WTC11 (cell line): ENCODE data around the gene KLHL29. TPM values are rescaled to one million over a fixed set of nuclear protein-coding genes. Genes with fewer than 3 reads are reported as not detected.

Experiments
- ATAC-seq: fragments of 200-7000 bp; cut with Tn5 transposase; 2 replicates; pipeline ENCODE4 v1.10.0; 2021; ENCODE audit warnings: mild to moderate bottlenecking, moderate library complexity
- CTCF ChIA-PET: fragments of 300-600 bp; sonication (Branson Sonifier 250); formaldehyde crosslinking; loops from one replicate; lab custom pipeline; 2021; ENCODE audit warnings: antibody characterized with exemption; lab: Charles Lee
- POLR2A ChIA-PET: fragments of 350-600 bp; sonication (Branson Sonifier 250); formaldehyde crosslinking; loops from one replicate; lab custom pipeline; 2021; ENCODE audit warnings: antibody characterized with exemption; lab: Charles Lee
- DNase-seq: peaks from one replicate; pipeline ENCODE4 v3.0.0; 2021; ENCODE audit warnings: low spot score
- H3K27ac Mint-ChIP-seq: 2 replicates; pipeline ENCODE4 v1.8.0; 2021; ENCODE audit warnings: mixed read lengths
- H3K27me3 Mint-ChIP-seq: 2 replicates; pipeline ENCODE4 v1.8.0; 2021; ENCODE audit warnings: low read depth, mild to moderate bottlenecking, moderate library complexity, mixed read lengths
- H3K36me3 Mint-ChIP-seq: 2 replicates; pipeline ENCODE4 v1.8.0; 2021; ENCODE audit warnings: mixed read lengths
- H3K4me1 Mint-ChIP-seq: 2 replicates; pipeline ENCODE4 v1.8.0; 2022; ENCODE audit warnings: mixed read lengths
- H3K4me3 Mint-ChIP-seq: 2 replicates; pipeline ENCODE4 v1.8.0; 2021; ENCODE audit warnings: mild to moderate bottlenecking, moderate library complexity, mixed read lengths
- H3K9me3 Mint-ChIP-seq: 2 replicates; pipeline ENCODE4 v1.8.0; 2021; ENCODE audit warnings: mixed read lengths
- CBFB ChIP-seq: sonication (generic); formaldehyde crosslinking; IDR thresholded peaks from 2 replicates; pipeline ENCODE4 v1.8.1; 2022; ENCODE audit warnings: mild to moderate bottlenecking, low read depth, missing genetic modification reagents
- EMX1 ChIP-seq: fragments of 250-450 bp; sonication (Bioruptor Pico); IDR thresholded peaks from 2 replicates; pipeline ENCODE4 v1.8.0; 2021; ENCODE audit warnings: mild to moderate bottlenecking
- ETV6 ChIP-seq: sonication (generic); formaldehyde crosslinking; IDR thresholded peaks from 2 replicates; pipeline ENCODE4 v1.8.1; 2022; ENCODE audit warnings: mild to moderate bottlenecking, missing genetic modification reagents
- JAZF1 ChIP-seq: fragments of 250-450 bp; sonication (Bioruptor Pico); IDR thresholded peaks from 2 replicates; pipeline ENCODE4 v1.9.0; 2021; ENCODE audit warnings: moderate library complexity, mild to moderate bottlenecking, inconsistent platforms
- JUN ChIP-seq: sonication (generic); formaldehyde crosslinking; IDR thresholded peaks from 2 replicates; pipeline ENCODE4 v1.8.0; 2023; ENCODE audit warnings: mild to moderate bottlenecking, missing genetic modification reagents
- NFATC4 ChIP-seq: fragments of 250-450 bp; sonication (Bioruptor Pico); IDR thresholded peaks from 2 replicates; pipeline ENCODE4 v1.9.0; 2021; ENCODE audit warnings: mild to moderate bottlenecking
- NFYB ChIP-seq: sonication (generic); formaldehyde crosslinking; conservative IDR thresholded peaks from 2 replicates; pipeline ENCODE4 v1.8.0; 2022; ENCODE audit warnings: low read depth, missing genetic modification reagents
- NR2C2 ChIP-seq: sonication (generic); formaldehyde crosslinking; IDR thresholded peaks from 2 replicates; pipeline ENCODE4 v1.8.0; 2022; ENCODE audit warnings: mild to moderate bottlenecking, missing genetic modification reagents
- TEAD1 ChIP-seq: sonication (generic); formaldehyde crosslinking; IDR thresholded peaks from 2 replicates; pipeline ENCODE4 v1.8.0; 2022; ENCODE audit warnings: mild to moderate bottlenecking, missing genetic modification reagents
- ZBTB21 ChIP-seq: sonication (generic); formaldehyde crosslinking; IDR thresholded peaks from 2 replicates; pipeline ENCODE4 v1.8.1; 2023; ENCODE audit warnings: mild to moderate bottlenecking, missing genetic modification reagents, borderline replicate concordance
- ZNF138 ChIP-seq: sonication (generic); formaldehyde crosslinking; conservative IDR thresholded peaks from 2 replicates; pipeline ENCODE4 v1.8.1; 2022; ENCODE audit warnings: mild to moderate bottlenecking, moderate library complexity, missing genetic modification reagents
- ZNF219 ChIP-seq: sonication (generic); formaldehyde crosslinking; IDR thresholded peaks from 2 replicates; pipeline ENCODE4 v1.8.0; 2023; ENCODE audit warnings: missing genetic modification reagents, mild to moderate bottlenecking, borderline replicate concordance
- ZNF671 ChIP-seq: fragments of 250-450 bp; sonication (Bioruptor Pico); IDR thresholded peaks from 2 replicates; pipeline ENCODE4 v1.8.0; 2021; ENCODE audit warnings: mild to moderate bottlenecking
- total RNA-seq: library from RNA; stranded (reverse); gene quantifications from 3 replicates; pipeline ENCODE4 v1.2.3, GENCODE V29; 2021
- TF ChIP-seq, protein P1 (sequence below): sonication (generic); formaldehyde crosslinking; IDR thresholded peaks from 2 replicates; pipeline ENCODE4 v1.8.0; 2022; ENCODE audit warnings: mild to moderate bottlenecking, missing genetic modification reagents
- TF ChIP-seq, protein P2 (sequence below): fragments of 250-450 bp; sonication (Bioruptor Pico); IDR thresholded peaks from 2 replicates; pipeline ENCODE4 v1.9.0; 2021; ENCODE audit warnings: moderate library complexity, mild to moderate bottlenecking, inconsistent platforms, borderline replicate concordance
- TF ChIP-seq, protein P3 (sequence below): sonication (generic); formaldehyde crosslinking; IDR thresholded peaks from 2 replicates; pipeline ENCODE4 v1.8.1; 2022; ENCODE audit warnings: low read depth, missing genetic modification reagents, borderline replicate concordance
- TF ChIP-seq, protein P4 (sequence below): sonication (generic); formaldehyde crosslinking; IDR thresholded peaks from 2 replicates; pipeline ENCODE4 v1.8.1; 2022; ENCODE audit warnings: mild to moderate bottlenecking, moderate library complexity, missing genetic modification reagents
- TF ChIP-seq, protein P5 (sequence below): fragments of 250-450 bp; sonication (Bioruptor Pico); IDR thresholded peaks from 2 replicates; pipeline ENCODE4 v1.9.0; 2021; ENCODE audit warnings: mild to moderate bottlenecking

KLHL29 gene
- total RNA-seq, 1 experiment from 2014 or later: 7.1 TPM

DNA sequence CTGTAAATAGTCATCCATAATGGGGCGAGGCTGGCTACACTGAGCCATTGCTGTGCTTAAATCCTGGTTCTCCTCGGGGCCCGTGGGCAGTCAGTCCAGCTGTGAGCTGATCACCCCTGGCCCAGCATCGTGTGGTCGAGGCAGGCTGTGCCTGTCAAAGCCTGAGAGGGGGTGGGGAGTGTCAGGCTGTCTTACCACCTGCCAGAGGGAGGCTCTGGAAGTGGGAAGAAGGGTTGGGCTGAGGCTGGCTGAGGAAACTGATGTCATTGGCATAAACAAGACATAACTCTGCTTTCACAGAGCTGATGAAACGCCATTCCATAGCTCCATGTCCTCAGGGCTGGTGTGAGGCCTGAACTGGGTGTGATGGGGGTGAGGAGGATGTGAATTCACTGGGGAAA is 49.7 kb downstream of the KLHL29 start:
- Mint-ChIP-seq H3K36me3 (peaks cover 10% of the 10 kb centered on the region), H3K4me3 (no peak overlapping the region), H3K27ac (no peak overlapping the region), H3K4me1 (peaks cover 36% of the 10 kb centered on the region), H3K9me3 (peaks cover 10% of the 10 kb centered on the region), H3K27me3 (no peaks in the 10 kb centered on the region)
- TF ChIP-seq NFYB (CRISPR knock-in tag): no peak
- no peak for TF ChIP-seq ZBTB21 (CRISPR knock-in tag)
- no peak for TF ChIP-seq ZNF138
- TF ChIP-seq JUN: no peak
- no peak for TF ChIP-seq TEAD1 (CRISPR knock-in tag)
- no peak for TF ChIP-seq EMX1
- TF ChIP-seq, protein P1, sequence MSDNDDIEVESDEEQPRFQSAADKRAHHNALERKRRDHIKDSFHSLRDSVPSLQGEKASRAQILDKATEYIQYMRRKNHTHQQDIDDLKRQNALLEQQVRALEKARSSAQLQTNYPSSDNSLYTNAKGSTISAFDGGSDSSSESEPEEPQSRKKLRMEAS (CRISPR knock-in tag): peak; percentile 20; the same call in 1 of the 2 replicates
- no peak for DNase-seq
- ChIA-PET POLR2A (no interaction called here), CTCF (interaction anchor here (1.0 to 1.3 kb wide), 2 partner anchors 20 to 190 kb away, joined by 3 to 4 read pairs; no protein-coding TSS in a partner anchor)
- no peak for ATAC-seq

DNA sequence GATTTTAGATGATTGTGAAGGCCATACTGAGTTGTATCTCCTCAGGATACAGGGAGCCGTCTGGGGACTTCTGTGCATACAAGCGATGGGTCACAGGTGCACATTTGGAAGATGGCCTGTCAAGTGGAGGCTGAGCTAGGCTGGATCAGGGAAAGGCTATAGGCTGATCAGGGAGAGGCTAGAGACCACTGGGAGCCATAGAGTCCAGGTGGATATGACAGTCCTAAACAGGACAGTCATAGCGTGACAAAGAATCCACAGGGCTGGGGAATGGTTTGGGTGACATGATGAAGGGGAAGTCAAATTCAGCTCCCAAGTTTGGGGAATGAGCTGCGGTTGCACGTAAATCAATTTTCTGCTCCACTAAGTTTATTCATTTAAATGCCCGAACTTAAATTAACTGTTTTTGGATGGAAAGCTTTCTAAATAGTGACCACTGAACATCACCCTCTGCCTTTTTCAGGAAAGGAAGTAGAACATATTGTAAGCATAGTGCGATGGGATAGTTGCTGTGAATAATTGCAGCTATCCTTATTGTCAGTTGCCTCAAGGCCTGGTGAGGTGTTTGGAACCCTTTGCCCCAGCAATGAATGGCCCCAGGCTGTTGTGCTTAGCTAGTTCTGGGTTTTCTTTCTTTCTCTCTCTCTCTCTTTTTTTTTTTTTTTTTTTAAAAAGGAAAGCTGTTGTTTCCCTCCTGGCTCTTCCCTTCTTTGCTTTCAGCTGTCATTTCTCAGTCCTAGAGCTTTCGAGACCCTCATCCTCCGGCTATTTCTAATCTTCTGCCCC is 50.5 kb downstream of the KLHL29 start:
- peaks cover 10% of the 10 kb centered on the region for H3K36me3 Mint-ChIP-seq
- POLR2A ChIA-PET: interaction anchor here (0.6 to 0.7 kb wide), 2 partner anchors 19 to 76 kb away, joined by 4 read pairs; no protein-coding TSS in a partner anchor
- no peaks in the 10 kb centered on the region for H3K27me3 Mint-ChIP-seq
- H3K9me3 Mint-ChIP-seq: peaks cover 10% of the 10 kb centered on the region
- no peak overlapping the region; the same call in 1 of the 2 replicates for H3K27ac Mint-ChIP-seq
- no peak for TF ChIP-seq ETV6 (CRISPR knock-in tag)
- TF ChIP-seq ZNF219 (CRISPR knock-in tag): no peak
- TF ChIP-seq, protein P2, sequence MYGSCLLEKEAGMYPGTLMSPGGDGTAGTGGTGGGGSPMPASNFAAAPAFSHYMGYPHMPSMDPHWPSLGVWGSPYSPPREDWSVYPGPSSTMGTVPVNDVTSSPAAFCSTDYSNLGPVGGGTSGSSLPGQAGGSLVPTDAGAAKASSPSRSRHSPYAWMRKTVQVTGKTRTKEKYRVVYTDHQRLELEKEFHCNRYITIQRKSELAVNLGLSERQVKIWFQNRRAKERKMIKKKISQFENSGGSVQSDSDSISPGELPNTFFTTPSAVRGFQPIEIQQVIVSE: no peak
- no peak for TF ChIP-seq ZNF671 (CRISPR knock-in tag)
- no peak for TF ChIP-seq JAZF1 (CRISPR knock-in tag)
- TF ChIP-seq, protein P3, sequence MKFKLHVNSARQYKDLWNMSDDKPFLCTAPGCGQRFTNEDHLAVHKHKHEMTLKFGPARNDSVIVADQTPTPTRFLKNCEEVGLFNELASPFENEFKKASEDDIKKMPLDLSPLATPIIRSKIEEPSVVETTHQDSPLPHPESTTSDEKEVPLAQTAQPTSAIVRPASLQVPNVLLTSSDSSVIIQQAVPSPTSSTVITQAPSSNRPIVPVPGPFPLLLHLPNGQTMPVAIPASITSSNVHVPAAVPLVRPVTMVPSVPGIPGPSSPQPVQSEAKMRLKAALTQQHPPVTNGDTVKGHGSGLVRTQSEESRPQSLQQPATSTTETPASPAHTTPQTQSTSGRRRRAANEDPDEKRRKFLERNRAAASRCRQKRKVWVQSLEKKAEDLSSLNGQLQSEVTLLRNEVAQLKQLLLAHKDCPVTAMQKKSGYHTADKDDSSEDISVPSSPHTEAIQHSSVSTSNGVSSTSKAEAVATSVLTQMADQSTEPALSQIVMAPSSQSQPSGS (CRISPR knock-in tag): no peak
- TF ChIP-seq, protein P4, sequence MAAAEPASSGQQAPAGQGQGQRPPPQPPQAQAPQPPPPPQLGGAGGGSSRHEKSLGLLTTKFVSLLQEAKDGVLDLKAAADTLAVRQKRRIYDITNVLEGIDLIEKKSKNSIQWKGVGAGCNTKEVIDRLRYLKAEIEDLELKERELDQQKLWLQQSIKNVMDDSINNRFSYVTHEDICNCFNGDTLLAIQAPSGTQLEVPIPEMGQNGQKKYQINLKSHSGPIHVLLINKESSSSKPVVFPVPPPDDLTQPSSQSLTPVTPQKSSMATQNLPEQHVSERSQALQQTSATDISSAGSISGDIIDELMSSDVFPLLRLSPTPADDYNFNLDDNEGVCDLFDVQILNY: no peak
- TF ChIP-seq, protein P5, sequence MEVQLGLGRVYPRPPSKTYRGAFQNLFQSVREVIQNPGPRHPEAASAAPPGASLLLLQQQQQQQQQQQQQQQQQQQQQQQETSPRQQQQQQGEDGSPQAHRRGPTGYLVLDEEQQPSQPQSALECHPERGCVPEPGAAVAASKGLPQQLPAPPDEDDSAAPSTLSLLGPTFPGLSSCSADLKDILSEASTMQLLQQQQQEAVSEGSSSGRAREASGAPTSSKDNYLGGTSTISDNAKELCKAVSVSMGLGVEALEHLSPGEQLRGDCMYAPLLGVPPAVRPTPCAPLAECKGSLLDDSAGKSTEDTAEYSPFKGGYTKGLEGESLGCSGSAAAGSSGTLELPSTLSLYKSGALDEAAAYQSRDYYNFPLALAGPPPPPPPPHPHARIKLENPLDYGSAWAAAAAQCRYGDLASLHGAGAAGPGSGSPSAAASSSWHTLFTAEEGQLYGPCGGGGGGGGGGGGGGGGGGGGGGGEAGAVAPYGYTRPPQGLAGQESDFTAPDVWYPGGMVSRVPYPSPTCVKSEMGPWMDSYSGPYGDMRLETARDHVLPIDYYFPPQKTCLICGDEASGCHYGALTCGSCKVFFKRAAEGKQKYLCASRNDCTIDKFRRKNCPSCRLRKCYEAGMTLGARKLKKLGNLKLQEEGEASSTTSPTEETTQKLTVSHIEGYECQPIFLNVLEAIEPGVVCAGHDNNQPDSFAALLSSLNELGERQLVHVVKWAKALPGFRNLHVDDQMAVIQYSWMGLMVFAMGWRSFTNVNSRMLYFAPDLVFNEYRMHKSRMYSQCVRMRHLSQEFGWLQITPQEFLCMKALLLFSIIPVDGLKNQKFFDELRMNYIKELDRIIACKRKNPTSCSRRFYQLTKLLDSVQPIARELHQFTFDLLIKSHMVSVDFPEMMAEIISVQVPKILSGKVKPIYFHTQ: no peak
- no peak for TF ChIP-seq NFATC4 (CRISPR knock-in tag)
- TF ChIP-seq CBFB (CRISPR knock-in tag): no peak
- TF ChIP-seq NR2C2 (CRISPR knock-in tag): no peak
- TF ChIP-seq, all 79 proteins: peak for 0
- Mint-ChIP-seq H3K4me3 (no peak overlapping the region), H3K4me1 (peaks cover 36% of the 10 kb centered on the region)
- no peak for ATAC-seq
- DNase-seq: no peak
- CTCF ChIA-PET: interaction anchor here (0.6 to 1.6 kb wide), 7 partner anchors 16 to 189 kb away, joined by 3 to 5 read pairs (median 3); no protein-coding TSS in a partner anchor
